ENCODE results near the gene CAP1. TPM values are rescaled to one million over a fixed set of nuclear protein-coding genes. Genes with fewer than 3 reads are reported as not detected.

The CAP1 gene
- total and polyA plus RNA-seq, 10 of the 15 experiments (the other 5 are each of a cell fraction or from before 2014, with no cell fraction given) = 360 to 500 (median 431) TPM

- H3K79me2 ChIP-seq (ENCODE audit: control insufficient read depth, insufficient read depth, low read length) = no peaks in the 10 kb centered on the region
- H3K27me3 ChIP-seq (replicated peaks in 1 of 2; ENCODE audit: control insufficient read depth in 2 of 2, insufficient read depth in 2 of 2, low read length in 1 of 2) = no peaks in the 10 kb centered on the region
- ChIA-PET RAD21 (ENCODE audit: unreplicated experiment) (no interaction called here), CTCF (no interaction called here), POLR2A (no interaction called here), SMC1A (ENCODE audit: uncharacterized antibody, unreplicated experiment) (no interaction called here)
- H3K9me3 ChIP-seq (replicated peaks; ENCODE audit: control insufficient read depth, insufficient read depth, low read length) = peaks cover 4% of the 10 kb centered on the region
- H3K27ac ChIP-seq (ENCODE audit: control insufficient read depth, insufficient read depth) = no peak overlapping the region
- no TSS peak for BruUV-seq (replicated peaks)
- H3K4me2 ChIP-seq (ENCODE audit: control insufficient read depth, insufficient read depth) = no peak overlapping the region
- TF ChIP-seq IRF5 (IDR thresholded peaks at IDR 0.05; ENCODE audit: borderline replicate concordance) (no peak), GATAD2B (conservative IDR thresholded peaks at IDR 0.05; ENCODE audit: low read depth) (no peak), RELA (IDR thresholded peaks at IDR 0.05; ENCODE audit: borderline replicate concordance, partially characterized antibody) (no peak), CREM (IDR thresholded peaks at IDR 0.05; ENCODE audit: low read depth) (no peak), BHLHE40 (IDR thresholded peaks at IDR 0.05; ENCODE audit: borderline replicate concordance in 1 of 2, low read depth in 2 of 2, low read length in 1 of 2) (no peak), ZZZ3 (IDR thresholded peaks at IDR 0.05; ENCODE audit: control insufficient read depth, insufficient read length, low read depth) (no peak), IKZF2 (IDR thresholded peaks at IDR 0.05) (no peak), E4F1 (IDR thresholded peaks at IDR 0.05; ENCODE audit: borderline replicate concordance, partially characterized antibody) (no peak), BCL3 (IDR thresholded peaks at IDR 0.05; ENCODE audit: borderline replicate concordance, insufficient read depth, low read depth, low read length, poor library complexity, severe bottlenecking) (no peak), ASH2L (IDR thresholded peaks at IDR 0.05; ENCODE audit: borderline replicate concordance, low read depth) (no peak), MYC (IDR thresholded peaks at IDR 0.05; ENCODE audit: insufficient read depth, insufficient read length, insufficient replicate concordance, low read length, severe bottlenecking) (no peak), MYB (IDR thresholded peaks at IDR 0.05; ENCODE audit: borderline replicate concordance, low read depth, low read length) (no peak), E2F8 (IDR thresholded peaks at IDR 0.05; ENCODE audit: low read depth, partially characterized antibody) (no peak)
- no peak overlapping the region for H2AFZ ChIP-seq (ENCODE audit: control insufficient read depth, low read depth, low read length)
- H4K20me1 ChIP-seq (ENCODE audit: control insufficient read depth, insufficient read depth) = no peaks in the 10 kb centered on the region
- no peak for DNase-seq (ENCODE audit: low read depth, low spot score)
- no peak overlapping the region for H3K4me3 ChIP-seq
- intact Hi-C loops (cut with micrococcal nuclease; ENCODE audit: unreplicated experiment) = no loop called here
- in situ Hi-C loops (cut with MboI) = no loop called here
- no peak for ATAC-seq
- 83% methylated on average over 3 of the region's 3 CpGs for WGBS (ENCODE audit: insufficient coverage, insufficient replicate concordance, low lambda C conversion rate, missing lambda C conversion rate)
- no peak for FAIRE-seq
- H3K36me3 ChIP-seq (ENCODE audit: control insufficient read depth in 2 of 2, insufficient read depth in 2 of 2, low read length in 1 of 2) = no peaks in the 10 kb centered on the region
- H3K4me1 ChIP-seq (ENCODE audit: control insufficient read depth, insufficient read depth, low read length) = no peaks in the 10 kb centered on the region
- no peak overlapping the region for H3K9ac ChIP-seq (ENCODE audit: control insufficient read depth, insufficient read depth, low read length)
Measured at GRCh38 chr1:40011198-40011597, 29.3 kb upstream of the CAP1 start.
